NOMO-1 treated with dmso at 0.1 percent for 144 hours (cell line): ENCODE measurements around the gene PFN2.

Experiments used
- DNase-seq: peaks from one replicate; lab custom pipeline; 2025; ENCODE audit not compliant: unreplicated experiment; lab: John Stamatoyannopoulos, UW

Gene PFN2

GRCh38 chr3:149933008-149933407, 37.7 kb downstream of the PFN2 start:
- DNase-seq, result no peak

- DNase-seq, result no peak
These were observed 50.6 kb downstream of the PFN2 start for GRCh38 chr3:149920119-149920518.

GRCh38 chr3:149919509-149919908, 51.2 kb downstream of the PFN2 start:
- DNase-seq, result no peak

- no peak for DNase-seq
These were observed 53.5 kb downstream of the PFN2 start for GRCh38 chr3:149917124-149917667.
